Epithelial cell of esophagus (primary cell): Measurements from ENCODE around the gene MRM1.
"Not testable (repeated sequence)": the region's sequence is repeated elsewhere in the genome, so short reads cannot be mapped to it uniquely, and the experiment has no call there.

Experiments
- DNase-seq: peaks from one replicate; pipeline ENCODE4 v3.0.0; 2010; ENCODE audit warnings: low read depth
- H3K4me3 ChIP-seq: 2 replicates; pipeline ENCODE4 v1.5.1; 2011; ENCODE audit warnings: mild to moderate bottlenecking, low read length, control low read depth
- TF ChIP-seq, protein P1 (sequence below): IDR thresholded peaks from 2 replicates; pipeline ENCODE4 v1.5.1; 2011; ENCODE audit warnings: low read depth, mild to moderate bottlenecking, low read length, control low read depth, inconsistent platforms; ENCODE audit not compliant: insufficient read depth; ENCODE audit errors: missing control alignments

The MRM1 gene

DNA sequence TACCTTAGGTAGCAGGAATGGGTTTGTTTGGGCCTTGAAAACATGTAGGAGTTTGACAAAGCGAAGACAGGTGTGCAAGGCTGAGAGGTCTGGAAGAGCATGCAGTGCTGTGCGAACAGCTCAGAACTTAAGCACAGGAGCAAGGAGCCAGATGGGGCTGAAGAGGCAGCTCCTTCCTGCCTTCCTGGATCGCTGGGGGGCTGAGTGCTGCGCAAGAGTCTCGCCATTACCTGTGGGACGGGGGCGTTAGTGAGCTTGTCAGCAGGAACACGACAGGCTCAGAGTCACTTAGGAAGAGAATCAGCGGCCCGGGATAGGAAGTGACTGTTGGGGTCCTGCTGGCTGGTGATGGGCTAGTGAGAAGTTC lies 464 bp upstream of the MRM1 start:
- no peak for DNase-seq
- TF ChIP-seq, protein P1, sequence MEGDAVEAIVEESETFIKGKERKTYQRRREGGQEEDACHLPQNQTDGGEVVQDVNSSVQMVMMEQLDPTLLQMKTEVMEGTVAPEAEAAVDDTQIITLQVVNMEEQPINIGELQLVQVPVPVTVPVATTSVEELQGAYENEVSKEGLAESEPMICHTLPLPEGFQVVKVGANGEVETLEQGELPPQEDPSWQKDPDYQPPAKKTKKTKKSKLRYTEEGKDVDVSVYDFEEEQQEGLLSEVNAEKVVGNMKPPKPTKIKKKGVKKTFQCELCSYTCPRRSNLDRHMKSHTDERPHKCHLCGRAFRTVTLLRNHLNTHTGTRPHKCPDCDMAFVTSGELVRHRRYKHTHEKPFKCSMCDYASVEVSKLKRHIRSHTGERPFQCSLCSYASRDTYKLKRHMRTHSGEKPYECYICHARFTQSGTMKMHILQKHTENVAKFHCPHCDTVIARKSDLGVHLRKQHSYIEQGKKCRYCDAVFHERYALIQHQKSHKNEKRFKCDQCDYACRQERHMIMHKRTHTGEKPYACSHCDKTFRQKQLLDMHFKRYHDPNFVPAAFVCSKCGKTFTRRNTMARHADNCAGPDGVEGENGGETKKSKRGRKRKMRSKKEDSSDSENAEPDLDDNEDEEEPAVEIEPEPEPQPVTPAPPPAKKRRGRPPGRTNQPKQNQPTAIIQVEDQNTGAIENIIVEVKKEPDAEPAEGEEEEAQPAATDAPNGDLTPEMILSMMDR, result no peak
- H3K4me3 ChIP-seq, result peak overlapping the region; percentile 80

DNA sequence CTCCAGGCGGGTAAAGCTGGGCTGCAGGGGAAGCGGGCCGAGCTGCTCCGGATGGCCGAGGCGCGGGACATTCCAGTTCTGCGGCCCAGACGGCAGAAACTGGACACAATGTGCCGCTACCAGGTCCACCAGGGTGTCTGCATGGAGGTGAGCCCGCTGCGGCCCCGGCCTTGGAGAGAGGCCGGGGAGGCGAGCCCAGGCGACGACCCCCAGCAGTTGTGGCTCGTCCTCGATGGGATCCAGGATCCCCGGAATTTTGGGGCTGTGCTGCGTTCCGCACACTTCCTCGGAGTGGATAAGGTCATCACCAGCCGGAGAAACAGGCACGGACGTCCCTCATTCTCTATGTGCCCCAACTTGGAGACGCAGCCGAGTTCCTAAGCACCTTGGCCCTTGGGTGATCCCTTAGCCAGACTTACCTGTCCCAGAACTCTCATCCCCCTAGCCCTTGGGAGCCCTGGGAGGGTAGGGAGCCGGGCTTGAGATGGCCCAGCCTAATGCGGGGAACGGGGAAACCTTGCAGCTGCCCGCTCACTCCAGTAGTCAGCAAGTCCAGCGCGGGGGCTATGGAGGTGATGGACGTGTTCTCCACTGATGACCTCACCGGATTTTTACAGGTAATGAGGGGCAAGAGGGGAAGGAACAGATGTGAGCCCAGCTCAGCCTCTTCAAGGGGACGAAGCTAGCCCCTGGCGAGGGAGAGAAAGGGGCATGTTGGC lies 806 bp downstream of the MRM1 start:
- DNase-seq, result peak; percentile 39
- TF ChIP-seq, protein P1, result no peak
- H3K4me3 ChIP-seq, result peak overlapping the region; percentile 80

DNA sequence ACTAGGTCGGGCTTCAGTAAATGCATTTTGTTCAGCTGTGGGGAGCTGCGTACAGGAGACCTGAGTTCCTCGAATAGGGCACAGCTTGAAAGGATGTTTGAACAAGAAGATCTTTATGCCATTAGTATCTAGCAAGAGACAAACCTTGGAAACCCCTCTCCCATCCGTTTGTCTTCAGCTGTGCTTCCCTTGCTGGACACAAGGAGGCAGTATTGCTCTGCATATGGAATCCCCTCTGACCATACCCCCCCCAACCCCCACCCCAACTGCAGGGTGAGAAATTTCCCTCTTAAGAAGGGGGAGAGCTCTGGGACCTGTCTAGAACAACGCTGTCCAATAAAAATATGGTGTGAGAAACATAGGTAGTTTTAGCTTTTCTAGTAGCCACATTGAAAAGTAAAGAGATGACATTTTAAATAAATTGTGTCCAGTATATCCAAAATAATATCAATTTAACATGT lies 1.6 kb downstream of the MRM1 start:
- H3K4me3 ChIP-seq, result peak overlapping the region; percentile 80
- peak; percentile 69 for DNase-seq
- TF ChIP-seq, protein P1, result peak; percentile 88

DNA sequence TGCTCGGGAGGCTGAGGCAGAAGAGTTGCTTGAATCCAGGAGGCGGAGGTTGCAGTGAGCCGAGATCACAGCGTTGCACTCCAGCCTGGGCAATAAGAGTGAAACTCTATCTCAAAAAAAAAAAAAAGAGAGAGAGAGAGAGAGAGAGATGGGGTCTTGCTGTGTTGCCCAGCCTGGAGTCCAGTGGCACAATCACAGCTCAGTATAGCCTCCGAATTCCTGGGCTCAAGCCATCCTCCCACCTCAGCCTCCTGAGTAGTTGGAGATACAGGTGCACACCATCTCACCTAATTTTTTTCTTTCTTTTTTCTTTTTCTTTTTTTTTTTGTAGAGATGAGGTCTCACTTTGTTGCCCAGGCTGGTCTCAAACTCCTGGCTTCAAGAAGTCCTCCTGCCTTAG lies 3.6 kb downstream of the MRM1 start:
- not testable (repeated sequence) for H3K4me3 ChIP-seq, DNase-seq

DNA sequence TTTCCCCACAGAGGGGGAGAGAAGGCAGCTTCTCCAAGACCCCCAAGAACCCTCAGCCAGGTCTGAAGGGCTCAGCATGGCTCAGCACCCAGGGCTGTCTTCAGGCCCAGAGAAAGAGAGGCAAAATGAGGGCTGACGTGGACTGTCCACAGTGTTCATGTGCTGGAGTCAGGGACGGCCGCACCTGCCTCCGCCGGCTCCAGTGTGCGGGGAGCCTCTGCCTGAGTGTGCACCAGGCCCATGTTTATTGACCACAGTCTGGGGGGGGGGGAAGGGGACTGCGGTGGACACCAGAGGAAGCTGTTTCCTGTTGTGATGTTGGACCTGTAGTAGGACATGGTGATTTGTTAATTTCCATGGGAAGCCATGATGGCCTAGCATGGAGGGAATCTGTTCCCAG lies 6.9 kb downstream of the MRM1 start:
- no peak for DNase-seq
- TF ChIP-seq, protein P1, result no peak
- H3K4me3 ChIP-seq, result no peak overlapping the region

DNA sequence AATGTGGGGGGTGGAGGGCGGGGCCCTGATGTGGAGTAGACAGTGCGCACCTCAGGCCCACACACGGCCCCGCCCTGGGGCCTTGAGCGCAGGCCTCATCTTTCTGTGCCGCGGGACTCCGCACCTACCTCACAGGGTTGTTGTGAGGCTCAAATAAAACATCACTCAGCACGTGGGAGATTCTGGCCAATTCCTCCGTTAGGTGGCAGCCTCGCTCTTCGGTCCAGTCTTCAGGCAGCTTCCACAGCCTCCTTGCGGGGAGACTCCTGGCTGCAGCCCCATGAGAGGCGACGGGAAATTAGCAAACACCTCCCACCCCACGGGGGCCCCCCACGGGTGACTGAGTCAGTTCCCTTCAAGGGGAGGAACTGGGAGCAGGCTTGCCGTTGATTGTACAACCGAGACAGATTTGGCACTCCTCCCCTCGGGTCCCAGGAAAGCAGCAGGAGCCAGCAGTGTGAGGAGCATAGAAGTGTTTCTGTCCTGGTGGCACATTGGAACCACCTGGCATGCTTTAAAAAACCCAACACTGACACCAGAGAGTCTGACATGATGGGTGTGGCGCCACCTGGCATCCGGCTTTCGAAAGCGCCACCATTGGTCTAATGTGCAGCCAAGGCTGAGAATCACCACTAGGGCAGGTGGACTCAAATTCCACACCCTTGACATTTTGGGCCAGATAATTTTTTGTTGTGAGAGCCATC lies 7.6 kb downstream of the MRM1 start:
- TF ChIP-seq, protein P1, result peak; percentile 61
- no peak overlapping the region for H3K4me3 ChIP-seq
- peak; percentile 80 for DNase-seq

DNA sequence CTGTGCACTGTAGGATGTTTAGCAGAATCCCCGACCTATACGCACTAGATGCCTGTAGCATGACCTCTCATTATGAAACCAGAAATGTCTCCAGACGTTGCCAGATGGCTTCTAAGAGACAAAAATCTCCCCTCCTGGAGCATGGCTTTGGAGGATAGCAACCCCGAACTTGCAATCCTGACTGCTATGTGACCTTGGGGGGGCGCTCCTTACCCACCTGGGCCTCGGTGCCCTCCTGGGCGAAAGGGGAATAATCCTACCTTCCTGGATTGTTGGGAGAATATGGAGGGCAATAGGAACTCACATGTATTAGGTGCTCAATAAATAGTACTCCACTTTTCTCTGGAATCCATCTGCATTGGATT lies 8.1 kb downstream of the MRM1 start:
- no peak for DNase-seq
- no peak overlapping the region for H3K4me3 ChIP-seq
- TF ChIP-seq, protein P1, result no peak
